BLaER1 treated with 17β-estradiol and CSF1 and Interleukin-3, amounts not matched to agents 10 nM and 100 nM (cell line): ENCODE data around the gene YBX1.
"Not testable (repeated sequence)": the region's sequence is repeated elsewhere in the genome, so short reads cannot be mapped to it uniquely, and the experiment has no call there.

ENCODE experiments used
- H3K27ac ChIP-seq, 11 experiments: shearing (Covaris generic); formaldehyde crosslinking; 2 replicates each; pipeline ENCODE4 v1.8.1; 2022
- H3K27me3 ChIP-seq, 11 experiments: shearing (Covaris generic); formaldehyde crosslinking; 2 replicates each; pipeline ENCODE4 v1.8.1; 2022
- H3K36me3 ChIP-seq, 11 experiments: shearing (Covaris generic); formaldehyde crosslinking; 2 replicates each; pipeline ENCODE4 v1.8.1; 2022
- H3K4me1 ChIP-seq, 10 experiments: shearing (Covaris generic); formaldehyde crosslinking; 2 replicates each; pipeline ENCODE4 v1.8.1; 2022
- H3K4me2 ChIP-seq, 11 experiments: shearing (Covaris generic); formaldehyde crosslinking; 2 replicates each; pipeline ENCODE4 v1.8.1; 2022
- H3K4me3 ChIP-seq, 10 experiments: shearing (Covaris generic); formaldehyde crosslinking; 2 replicates each; pipeline ENCODE4 v1.8.1; 2022
- H3K9ac ChIP-seq, 11 experiments: shearing (Covaris generic); formaldehyde crosslinking; 2 replicates each; pipeline ENCODE4 v1.8.1; 2022
- H3K9me3 ChIP-seq, 11 experiments: shearing (Covaris generic); formaldehyde crosslinking; replicated peaks in 1 of 11; 2 replicates each; pipeline ENCODE4 v1.8.1; 2022
- H4K20me1 ChIP-seq, 11 experiments: shearing (Covaris generic); formaldehyde crosslinking; 2 replicates each; pipeline ENCODE4 v1.8.1; 2022
- Cebpa-rat ChIP-seq, 11 experiments: shearing (Covaris generic); IDR thresholded peaks; 2 replicates each; pipeline ENCODE4 v1.8.1; 2022

The YBX1 gene

DNA sequence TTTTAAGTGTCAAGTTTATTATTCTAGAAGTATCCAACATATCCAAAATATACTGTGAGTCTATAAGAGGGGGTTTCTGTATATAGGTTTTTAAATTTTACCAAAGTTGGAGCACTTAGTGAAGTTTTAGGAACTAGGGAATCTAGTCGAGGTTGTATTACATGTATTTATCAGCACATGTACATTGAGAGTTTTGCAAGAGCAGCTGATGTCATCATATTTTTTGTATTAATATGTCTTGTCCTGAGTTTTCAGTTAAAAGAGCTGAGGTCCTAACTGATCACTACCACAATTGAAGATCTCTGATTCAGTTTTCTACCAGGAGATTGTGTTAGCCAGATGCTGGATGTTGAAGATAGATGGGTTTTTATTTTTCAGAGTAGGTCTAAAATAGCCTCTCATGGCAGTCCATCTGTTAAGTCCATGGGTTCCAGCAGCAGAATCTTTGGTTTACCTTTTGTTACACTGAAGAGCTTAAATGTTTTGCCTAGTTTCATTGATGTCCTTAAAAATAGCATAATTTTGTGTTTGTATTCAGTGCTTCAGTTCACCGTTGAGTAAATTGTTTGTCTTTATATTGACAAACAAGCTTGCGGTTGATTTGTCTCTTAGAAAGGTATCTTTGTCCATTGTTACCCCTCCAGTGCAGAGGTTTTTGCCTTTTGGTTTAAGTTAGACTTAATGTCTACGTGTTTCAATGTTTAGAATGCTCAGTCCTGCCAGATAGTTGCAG lies 16.0 kb downstream of the YBX1 start:
- H3K9me3 ChIP-seq = no peaks in the 10 kb centered on the region
- H3K4me2 ChIP-seq = no peak overlapping the region
- H3K27ac ChIP-seq = no peak overlapping the region
- H3K27me3 ChIP-seq = no peaks in the 10 kb centered on the region
- H3K4me3 ChIP-seq = no peak overlapping the region
- peaks cover 98 to 100% (median 100%) of the 10 kb centered on the region in 11 experiments for H3K36me3 ChIP-seq
- no peak for TF ChIP-seq Cebpa-rat (IDR thresholded peaks at IDR 0.05)
- H3K4me1 ChIP-seq = no peaks in the 10 kb centered on the region
- no peak overlapping the region for H3K9ac ChIP-seq
- peaks cover 89 to 100% (median 98%) of the 10 kb centered on the region in 11 experiments for H4K20me1 ChIP-seq

DNA sequence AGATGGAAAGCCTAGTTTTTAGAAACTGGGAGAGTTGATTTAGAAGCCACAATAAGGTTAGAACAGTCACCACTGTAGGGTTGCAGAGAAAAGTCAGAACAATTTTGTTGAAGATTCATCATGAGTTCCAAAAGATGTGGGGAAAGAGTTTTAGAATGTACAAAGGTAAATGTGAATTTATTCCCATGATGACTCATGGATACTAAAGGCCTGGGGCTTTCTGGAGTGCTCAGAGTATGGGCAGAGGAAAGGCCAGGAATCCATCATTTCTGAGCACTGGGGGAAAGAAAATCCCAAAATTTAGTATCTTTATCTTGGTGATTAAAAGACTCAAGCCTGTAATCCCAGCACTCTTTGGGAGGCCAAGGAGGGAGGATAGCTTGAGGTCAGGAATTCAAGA lies 17.8 kb downstream of the YBX1 start:
- no peak for TF ChIP-seq Cebpa-rat (IDR thresholded peaks at IDR 0.05)
- Histone ChIP-seq H3K4me3 (no peak overlapping the region), H3K27ac (no peak overlapping the region), H3K4me2 (no peak overlapping the region), H3K27me3 (no peaks in the 10 kb centered on the region), H3K9me3 (no peaks in the 10 kb centered on the region), H3K36me3 (peaks cover 98 to 100% (median 100%) of the 10 kb centered on the region in 11 experiments), H3K9ac (no peak overlapping the region), H3K4me1 (no peaks in the 10 kb centered on the region), H4K20me1 (peaks cover 88 to 100% (median 98%) of the 10 kb centered on the region in 11 experiments)

DNA sequence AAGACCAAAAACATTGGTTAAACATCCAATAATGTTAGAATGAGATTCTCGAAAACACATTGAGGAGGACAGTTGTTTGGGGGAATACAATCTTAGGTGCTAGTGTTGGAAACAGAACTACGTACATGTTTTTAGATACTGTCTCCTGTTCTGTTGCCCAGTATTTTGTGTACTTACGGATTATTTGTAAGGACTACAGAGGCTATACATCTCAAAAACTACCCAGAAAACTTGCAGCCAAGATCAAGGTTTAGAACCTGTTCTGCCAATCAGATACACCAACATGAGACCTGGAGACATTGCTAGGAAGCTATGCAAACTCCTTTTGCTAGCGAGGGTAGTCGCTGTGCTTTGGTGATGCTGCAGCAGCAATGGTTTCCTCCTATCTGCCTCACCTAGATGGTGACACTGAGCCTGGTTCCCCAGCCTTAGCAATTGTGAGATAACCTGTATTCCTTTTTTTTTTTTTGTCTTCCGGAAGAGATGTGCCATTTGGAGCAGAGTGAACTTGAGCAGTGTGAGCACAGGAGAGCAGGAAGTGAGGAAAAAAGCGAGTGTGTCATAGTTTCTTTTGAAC lies 21.8 kb downstream of the YBX1 start:
- Histone ChIP-seq H3K27me3 (no peaks in the 10 kb centered on the region), H3K4me1 (no peaks in the 10 kb centered on the region), H4K20me1 (peaks cover 74 to 99% (median 95%) of the 10 kb centered on the region in 11 experiments; a peak in 21 of 22 replicates)

DNA sequence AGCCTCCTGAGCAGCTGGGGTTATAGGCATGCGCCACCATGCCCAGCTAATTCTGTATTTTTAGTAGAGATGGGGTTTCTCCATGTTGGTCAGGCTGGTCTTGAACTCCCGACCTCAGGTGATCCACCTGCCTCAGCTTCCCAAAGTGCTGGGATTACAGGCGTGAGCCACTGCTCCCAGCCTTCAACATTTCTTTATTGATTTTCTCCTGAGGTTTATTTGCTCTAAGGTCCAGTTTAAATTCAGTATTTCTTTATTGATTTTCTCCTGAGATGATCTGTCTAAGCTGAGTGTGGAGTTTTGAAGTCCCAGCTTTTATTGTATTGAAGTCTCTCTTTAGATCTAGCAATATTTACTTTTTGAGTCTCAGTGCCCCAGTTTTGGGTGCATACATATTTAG lies 30.6 kb downstream of the YBX1 start:
- Histone ChIP-seq H3K9me3 (peaks cover 27 to 61% (median 57%) of the 10 kb centered on the region in 11 experiments), H3K36me3 (peaks cover 85 to 100% (median 99%) of the 10 kb centered on the region in 11 experiments), H4K20me1 (peaks cover 13 to 96% (median 31%) of the 10 kb centered on the region in 11 experiments; a peak in 19 of 22 replicates)
- not testable (repeated sequence) for H3K4me2 ChIP-seq, H3K4me1 ChIP-seq, H3K9ac ChIP-seq, H3K27ac ChIP-seq, H3K4me3 ChIP-seq, H3K27me3 ChIP-seq

More for the DNA sequence above, 21.8 kb downstream of the YBX1 start:
- Histone ChIP-seq H3K4me2 (no peak overlapping the region), H3K9me3 (peaks cover 0 to 10% (median 4%) of the 10 kb centered on the region in 11 experiments; a peak in 5 of 22 replicates), H3K9ac (no peak overlapping the region), H3K36me3 (peaks cover 97 to 100% (median 99%) of the 10 kb centered on the region in 11 experiments), H3K27ac (no peak overlapping the region), H3K4me3 (no peak overlapping the region)
- TF ChIP-seq Cebpa-rat (IDR thresholded peaks at IDR 0.05) = no peak

DNA sequence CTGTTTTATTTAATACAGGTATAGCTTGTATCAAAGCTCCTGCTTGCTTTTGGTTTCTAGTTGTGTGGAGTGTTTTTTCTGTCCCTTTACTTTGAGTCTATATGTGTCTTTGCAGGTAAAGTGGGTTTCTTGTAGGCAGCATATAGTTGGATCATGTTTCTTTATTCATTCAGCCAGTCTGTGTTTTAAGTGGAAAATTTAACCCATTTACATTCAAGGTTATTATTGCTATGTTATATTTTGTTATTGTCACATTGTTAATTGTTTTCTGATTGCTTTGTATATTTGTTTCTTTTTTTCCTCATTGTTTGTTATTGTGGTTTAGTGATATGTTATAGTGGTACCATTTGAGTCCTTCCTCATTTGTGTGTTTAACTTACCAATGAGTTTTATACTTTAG lies 31.1 kb downstream of the YBX1 start:
- no peak overlapping the region for H3K4me3 ChIP-seq
- no peak overlapping the region for H3K4me2 ChIP-seq
- no peak for TF ChIP-seq Cebpa-rat (IDR thresholded peaks at IDR 0.05)
- no peaks in the 10 kb centered on the region for H3K4me1 ChIP-seq
- H3K27ac ChIP-seq = no peak overlapping the region
- peaks cover 9 to 96% (median 33%) of the 10 kb centered on the region in 11 experiments; a peak in 19 of 22 replicates for H4K20me1 ChIP-seq
- peaks cover 27 to 61% (median 55%) of the 10 kb centered on the region in 11 experiments for H3K9me3 ChIP-seq
- no peak overlapping the region for H3K9ac ChIP-seq
- peaks cover 83 to 100% (median 99%) of the 10 kb centered on the region in 11 experiments for H3K36me3 ChIP-seq
- no peaks in the 10 kb centered on the region for H3K27me3 ChIP-seq

DNA sequence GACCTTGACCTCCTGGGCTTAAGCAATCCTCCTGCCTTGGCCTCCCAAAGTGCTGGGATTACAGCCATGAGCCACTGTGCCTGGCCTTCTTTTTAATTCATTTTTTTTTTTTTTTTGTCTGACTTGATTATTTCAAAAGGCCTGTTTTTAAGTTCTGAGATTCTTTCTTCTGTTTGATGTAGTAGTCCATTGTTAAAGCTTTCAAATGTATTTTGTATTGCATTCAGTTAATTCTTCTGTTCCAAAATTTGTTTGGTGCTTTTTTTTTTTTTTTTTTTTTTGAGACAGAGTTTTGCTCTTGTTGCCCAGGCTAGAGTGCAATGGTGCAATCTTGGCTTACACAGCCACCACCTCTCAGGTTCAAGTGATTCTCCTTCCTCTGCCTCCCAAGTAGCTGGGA lies 32.2 kb downstream of the YBX1 start:
- not testable (repeated sequence) for H3K4me1 ChIP-seq, H3K27me3 ChIP-seq, H3K27ac ChIP-seq, H3K9ac ChIP-seq, H3K4me3 ChIP-seq, H3K4me2 ChIP-seq
- peaks cover 79 to 99% (median 95%) of the 10 kb centered on the region in 11 experiments for H3K36me3 ChIP-seq
- H3K9me3 ChIP-seq = peaks cover 27 to 57% (median 52%) of the 10 kb centered on the region in 11 experiments
- peaks cover 5 to 97% (median 30%) of the 10 kb centered on the region in 11 experiments; a peak in 18 of 22 replicates for H4K20me1 ChIP-seq

DNA sequence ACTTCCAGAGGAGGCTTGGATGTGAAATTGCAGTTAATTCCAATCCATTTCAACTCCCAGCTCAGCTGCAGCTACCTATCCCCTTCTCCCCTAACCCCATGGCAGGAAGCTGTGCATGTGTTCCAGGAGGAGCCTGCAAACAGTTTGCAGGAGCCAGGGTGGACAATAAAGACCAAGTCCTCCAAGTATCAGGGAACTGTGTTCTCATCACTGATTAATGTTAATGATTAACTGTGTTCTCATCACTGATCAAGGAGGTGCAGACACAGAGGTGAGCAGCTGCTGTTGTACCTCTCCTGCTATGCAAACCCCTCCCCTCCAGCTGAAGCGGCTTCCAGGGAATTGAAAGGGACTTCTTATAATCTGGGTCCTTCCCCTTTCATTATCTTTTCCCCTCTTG lies 38.6 kb downstream of the YBX1 start:
- Histone ChIP-seq H3K4me3 (no peak overlapping the region), H4K20me1 (peaks cover 0 to 50% (median 18%) of the 10 kb centered on the region in 11 experiments; a peak in 16 of 22 replicates), H3K9me3 (no peaks in the 10 kb centered on the region), H3K27ac (no peak overlapping the region), H3K9ac (no peak overlapping the region), H3K4me1 (peaks cover 0 to 17% (median 10%) of the 10 kb centered on the region in 10 experiments; a peak in 10 of 20 replicates), H3K4me2 (0 out of 22 replicates have a peak overlapping the region, but pooled peaks of 1 of the 11 experiments have one; percentile 6), H3K36me3 (peaks cover 19 to 46% (median 32%) of the 10 kb centered on the region in 11 experiments; a peak in 21 of 22 replicates), H3K27me3 (no peaks in the 10 kb centered on the region)
- no peak for TF ChIP-seq Cebpa-rat (IDR thresholded peaks at IDR 0.05)

DNA sequence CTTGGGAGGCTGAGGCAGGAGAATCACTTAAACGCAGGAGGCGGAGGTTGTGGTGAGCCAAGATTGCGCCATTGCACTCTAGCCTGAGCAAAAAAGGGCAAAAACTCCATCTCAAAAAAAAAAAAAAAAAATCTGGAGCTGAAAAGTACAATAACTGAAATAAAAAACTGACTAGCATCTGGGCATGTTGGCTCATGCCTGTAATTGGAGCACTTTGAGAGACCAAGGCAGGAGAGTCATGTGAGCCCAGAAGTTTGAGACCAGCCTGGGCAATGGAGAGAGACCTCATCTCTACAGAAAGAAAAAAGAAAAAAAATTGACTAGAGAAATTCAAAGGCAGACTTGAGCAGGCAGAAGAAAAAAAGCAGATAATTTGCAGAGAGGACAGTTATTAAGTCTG lies 39.7 kb downstream of the YBX1 start:
- Histone ChIP-seq H3K36me3 (peaks cover 10 to 36% (median 22%) of the 10 kb centered on the region in 11 experiments; a peak in 20 of 22 replicates), H3K4me1 (peaks cover 0 to 17% (median 10%) of the 10 kb centered on the region in 10 experiments; a peak in 10 of 20 replicates), H3K4me3 (no peak overlapping the region), H4K20me1 (peaks cover 0 to 40% (median 10%) of the 10 kb centered on the region in 11 experiments; a peak in 10 of 22 replicates), H3K4me2 (peak overlapping the region in 6 of 11 experiments; percentile 0 to 34 (median 26); a peak in 4 of 22 replicates), H3K9me3 (no peaks in the 10 kb centered on the region), H3K27ac (no peak overlapping the region), H3K27me3 (no peaks in the 10 kb centered on the region), H3K9ac (no peak overlapping the region)
- no peak for TF ChIP-seq Cebpa-rat (IDR thresholded peaks at IDR 0.05)

DNA sequence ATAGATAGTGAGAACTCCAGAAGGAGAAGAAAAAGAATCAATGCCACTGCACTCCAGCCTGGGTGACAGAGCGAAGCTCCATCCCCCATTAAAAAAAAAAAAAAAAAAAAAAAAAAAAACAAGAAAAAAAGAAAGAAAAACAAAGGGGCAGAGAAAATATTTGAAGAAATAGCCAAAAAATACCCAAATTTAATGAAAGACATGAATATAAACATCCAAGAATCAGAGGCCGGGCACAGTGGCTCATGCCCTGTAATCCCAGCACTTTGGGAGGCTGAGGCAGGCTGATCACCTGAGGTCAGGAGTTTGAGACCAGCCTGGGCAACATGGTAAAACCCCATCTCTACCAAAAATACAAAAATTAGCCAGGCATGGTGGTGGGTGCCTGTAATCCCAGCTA lies 40.2 kb downstream of the YBX1 start:
- Histone ChIP-seq H3K4me2 (0 out of 22 replicates have a peak overlapping the region, but pooled peaks of 1 of the 11 experiments have one; percentile 32), H3K4me1 (peaks cover 0 to 17% (median 10%) of the 10 kb centered on the region in 10 experiments; a peak in 10 of 20 replicates), H4K20me1 (peaks cover 0 to 35% (median 8%) of the 10 kb centered on the region in 11 experiments; a peak in 10 of 22 replicates), H3K36me3 (peaks cover 10 to 31% (median 17%) of the 10 kb centered on the region in 11 experiments; a peak in 19 of 22 replicates)
- not testable (repeated sequence) for H3K9me3 ChIP-seq, H3K27me3 ChIP-seq, H3K27ac ChIP-seq, H3K4me3 ChIP-seq, H3K9ac ChIP-seq
